GM13976 (cell line): ENCODE measurements around the gene ZNF496.
"Not testable (repeated sequence)": the region's sequence is repeated elsewhere in the genome, so short reads cannot be mapped to it uniquely, and the experiment has no call there.

Experiments used
- DNase-seq: peaks from one replicate; pipeline ENCODE4 v3.0.0; 2012; ENCODE audit warnings: low spot score
- CTCF ChIP-seq: IDR thresholded peaks from 2 replicates; pipeline ENCODE4 v1.5.1; 2012; ENCODE audit warnings: borderline replicate concordance, mild to moderate bottlenecking; ENCODE audit not compliant: insufficient read depth; ENCODE audit errors: extremely low read depth, missing control alignments, control extremely low read depth
- in situ Hi-C: fragments of 300-500 bp; cut with MboI; formaldehyde crosslinking; loops from one replicate; pipeline ENCODE4 v1.12.0; 2022; ENCODE audit warnings: low sequenced_read_pairs, mixed read lengths, inconsistent platforms; ENCODE audit not compliant: unreplicated experiment

The ZNF496 gene

GRCh38 chr1:247365023-247365422 is 33.4 kb upstream of the ZNF496 start:
- DNase-seq = no peak
- in situ Hi-C loops = no loop called here
- TF ChIP-seq CTCF = no peak

- in situ Hi-C loops, DNase-seq: not testable (repeated sequence)
Measured at GRCh38 chr1:247363000-247363399, 31.3 kb upstream of the ZNF496 start.

- in situ Hi-C loops = no loop called here
- DNase-seq = no peak
- no peak for TF ChIP-seq CTCF
Measured at GRCh38 chr1:247362153-247362552, 30.5 kb upstream of the ZNF496 start.

- no peak for DNase-seq
- no peak for TF ChIP-seq CTCF
- in situ Hi-C loops = no loop called here
Measured at GRCh38 chr1:247360991-247361731, 29.5 kb upstream of the ZNF496 start.

GRCh38 chr1:247360116-247360898 is 28.6 kb upstream of the ZNF496 start:
- no peak for TF ChIP-seq CTCF
- in situ Hi-C loops = no loop called here
- no peak for DNase-seq

GRCh38 chr1:247359559-247359958 is 27.9 kb upstream of the ZNF496 start:
- TF ChIP-seq CTCF = no peak

GRCh38 chr1:247358920-247359319 is 27.3 kb upstream of the ZNF496 start:
- TF ChIP-seq CTCF = no peak
- in situ Hi-C loops = no loop called here
- no peak for DNase-seq

More at GRCh38 chr1:247359559-247359958, 27.9 kb upstream of the ZNF496 start:
- no peak for DNase-seq
- in situ Hi-C loops = no loop called here
